Lung microvascular endothelial cell (primary cell): Measurements from ENCODE around the gene METRN. TPM values are rescaled to one million over a fixed set of nuclear protein-coding genes. Genes with fewer than 3 reads are reported as not detected.

Experiments used
- DNase-seq, 2 donors: peaks; one replicate each; pipeline versions ENCODE4 v3.0.0 to v3.0.0-alpha.2; 2010; ENCODE audit warnings: low read depth in 2 of 2
- total RNA-seq: library from RNA; depleted of rRNA; stranded (reverse); fragments of >200 nt; gene quantifications from 2 replicates; pipeline ENCODE4 v1.2.1, GENCODE V29; 2014

METRN gene
- total RNA-seq, 1 donor from 2014 or later: 13.1 TPM

GRCh38 chr16:754656-755055 lies 39.7 kb downstream of the METRN start:
- DNase-seq: no peak

GRCh38 chr16:756428-756827 lies 41.5 kb downstream of the METRN start:
- no peak for DNase-seq

GRCh38 chr16:759110-759910 lies 44.4 kb downstream of the METRN start:
- no peak for DNase-seq

DNA sequence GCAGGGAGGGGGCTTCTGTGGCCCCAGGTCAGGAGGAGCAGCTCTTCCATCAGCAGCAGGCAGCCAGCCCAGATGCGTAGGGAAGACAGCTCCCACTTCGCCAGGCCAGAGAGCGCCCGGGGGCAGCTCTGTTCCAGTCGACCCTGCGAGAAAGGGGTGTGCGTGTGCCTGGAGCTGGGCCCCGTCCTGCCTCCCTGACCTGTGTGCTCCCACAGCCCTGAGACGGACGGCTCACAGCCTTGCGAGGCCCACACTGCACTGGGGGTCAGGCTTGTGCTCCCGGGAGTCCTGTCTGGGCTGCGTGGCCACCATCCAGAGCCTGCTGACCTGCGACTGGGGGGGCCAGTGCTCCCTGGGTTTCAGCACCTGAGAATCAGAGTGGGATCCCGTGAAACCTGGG lies 45.1 kb downstream of the METRN start:
- no peak for DNase-seq

DNA sequence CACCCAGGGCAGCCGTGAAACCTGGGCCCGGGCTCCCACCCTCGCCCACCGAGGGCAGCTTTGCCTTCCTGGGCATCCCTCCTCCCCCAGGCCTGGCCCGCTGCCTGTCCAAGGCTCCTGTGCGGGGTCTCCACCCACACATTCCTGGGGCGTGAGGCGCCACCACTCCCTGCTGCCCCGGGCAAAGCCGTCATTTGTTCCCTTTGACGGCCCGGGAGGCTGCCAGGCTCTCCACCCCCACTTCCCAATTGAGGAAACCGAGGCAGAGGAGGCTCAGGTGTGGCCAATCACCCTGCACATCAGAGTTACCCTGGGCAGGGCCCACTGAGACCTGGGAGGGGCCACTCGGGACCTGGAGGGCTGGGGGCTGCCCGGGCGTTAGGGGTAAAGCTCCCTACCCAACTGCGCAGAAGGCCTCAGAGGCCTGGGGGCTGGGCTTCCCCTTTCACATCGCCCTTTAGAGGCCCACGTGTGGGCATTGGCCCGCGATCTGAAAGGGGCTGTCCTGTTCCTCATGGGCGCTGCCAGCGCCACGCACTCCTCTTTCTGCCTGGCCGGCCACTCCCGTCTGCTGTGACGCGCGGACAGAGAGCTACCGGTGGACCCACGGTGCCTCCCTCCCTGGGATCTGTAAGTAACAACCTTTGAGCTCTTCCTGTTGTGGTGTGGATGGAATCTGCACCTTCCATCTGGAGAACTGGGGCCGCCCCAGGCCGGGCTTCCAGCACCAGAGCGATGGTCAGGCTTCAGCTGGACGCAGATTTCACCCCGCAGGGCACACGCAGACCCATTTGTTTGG lies 45.8 kb downstream of the METRN start, which contains the start of gene MSLN:
MSLN (plus strand) TSS at position 190 of the 799 bp plus-strand sequence. CDS start 1,947 bp downstream, outside the sequence.
- no peak for DNase-seq

DNA sequence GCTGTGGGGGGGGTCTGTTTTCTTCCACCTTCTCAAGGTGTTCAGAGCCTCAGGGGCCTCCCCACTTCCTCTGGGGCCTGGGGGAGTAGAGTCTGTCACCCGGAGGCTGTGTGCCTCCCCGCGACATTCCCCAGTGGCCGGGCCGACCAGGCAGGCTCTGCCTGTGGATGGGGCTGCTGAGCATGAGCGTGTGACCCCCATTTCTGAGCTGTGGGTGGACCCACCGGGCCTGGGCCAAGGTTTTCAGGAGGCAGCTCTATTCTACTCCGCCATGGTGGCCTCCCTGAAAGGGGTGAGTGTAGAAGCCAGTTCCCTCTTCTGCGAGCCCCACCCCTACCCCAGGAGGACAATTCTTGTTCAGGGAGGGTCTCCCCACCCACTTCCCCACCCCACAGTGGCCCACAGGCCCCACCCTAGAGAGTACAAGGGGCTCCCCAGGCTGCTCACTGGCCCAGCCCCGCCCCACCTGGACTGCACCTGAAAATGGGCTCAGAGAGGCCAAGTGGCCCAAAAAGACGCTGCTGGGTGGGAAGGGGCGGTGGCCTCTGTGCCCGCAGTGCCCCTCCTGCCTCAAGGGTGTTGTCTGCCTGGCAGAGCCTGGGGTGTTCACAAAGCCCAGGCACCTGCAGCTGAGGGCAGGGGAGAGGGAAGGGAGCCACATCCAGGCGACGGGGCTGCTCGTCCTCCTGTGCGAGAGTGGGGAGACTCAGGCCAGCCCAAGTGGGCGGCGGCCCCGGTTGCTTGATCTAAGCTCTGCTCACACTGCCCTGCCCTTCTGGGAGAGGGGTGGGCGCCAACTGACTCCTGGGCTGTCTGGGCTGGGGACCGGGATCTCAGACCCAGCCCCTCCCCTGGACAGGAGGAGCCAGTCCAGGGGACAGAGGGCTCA lies 47.0 kb downstream of the METRN start:
- DNase-seq: no peak

- no peak for DNase-seq
Observed at GRCh38 chr16:762595-763268, 47.8 kb downstream of the METRN start.

DNA sequence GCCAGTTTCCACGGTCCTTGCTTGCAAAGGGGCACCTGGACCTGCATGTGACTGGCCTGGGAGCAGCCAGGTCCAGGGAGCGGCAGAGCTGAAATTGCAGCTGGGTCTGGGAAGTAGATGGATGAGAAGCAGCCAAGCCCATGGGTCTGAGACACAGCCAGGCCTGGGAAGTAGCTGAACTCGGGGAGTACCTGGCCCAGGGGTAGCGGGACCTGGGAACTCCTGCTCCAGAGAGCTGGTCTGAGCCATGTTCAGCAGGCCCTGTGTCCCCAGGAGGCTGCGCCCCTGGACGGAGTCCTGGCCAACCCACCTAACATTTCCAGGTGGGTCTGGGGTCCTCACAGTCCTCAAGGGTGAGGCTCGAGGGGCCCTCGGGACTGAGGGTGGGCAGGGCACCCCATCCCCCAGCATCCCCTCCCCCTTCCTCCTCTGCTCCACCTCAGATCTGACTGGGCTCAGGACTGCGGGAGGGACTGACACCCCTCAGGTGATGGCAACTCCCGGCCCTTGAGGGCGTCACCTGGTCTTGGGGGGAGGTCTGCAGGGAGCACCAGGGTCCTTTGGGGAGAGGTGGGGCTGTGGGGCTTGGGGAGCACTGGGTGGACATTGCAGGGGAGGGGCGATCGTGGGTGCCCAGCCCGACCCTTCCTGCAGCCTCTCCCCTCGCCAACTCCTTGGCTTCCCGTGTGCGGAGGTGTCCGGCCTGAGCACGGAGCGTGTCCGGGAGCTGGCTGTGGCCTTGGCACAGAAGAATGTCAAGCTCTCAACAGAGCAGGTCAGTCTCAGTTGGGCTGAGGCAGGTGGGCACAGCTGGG lies 48.7 kb downstream of the METRN start:
- DNase-seq: no peak

DNA sequence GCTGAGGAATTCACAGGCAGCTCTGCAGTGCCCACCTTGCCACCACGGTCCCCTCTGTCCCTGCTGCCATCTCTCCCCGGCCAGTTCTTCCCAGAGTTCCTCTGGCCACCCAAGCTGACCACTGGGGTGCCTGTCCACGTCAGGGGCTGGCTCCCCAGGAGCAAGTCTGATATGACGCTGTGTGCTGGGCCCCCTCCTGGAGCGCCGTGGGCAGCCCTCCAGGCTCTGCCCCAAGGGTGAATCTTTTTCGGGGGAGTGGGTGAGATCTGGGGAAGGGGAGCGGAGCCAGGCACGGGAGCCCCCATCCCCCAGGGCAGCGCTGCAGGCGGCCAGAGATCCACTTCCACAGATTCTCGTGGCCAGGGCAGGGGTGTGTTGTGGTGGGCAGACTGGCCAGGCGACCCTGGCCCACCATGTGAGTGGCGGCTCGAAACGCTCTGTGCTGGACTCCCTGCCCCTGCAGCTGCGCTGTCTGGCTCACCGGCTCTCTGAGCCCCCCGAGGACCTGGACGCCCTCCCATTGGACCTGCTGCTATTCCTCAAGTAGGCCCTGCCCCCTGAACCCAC lies 49.3 kb downstream of the METRN start:
- DNase-seq: no peak

- DNase-seq: no peak
Observed at GRCh38 chr16:764848-765487, 50.0 kb downstream of the METRN start.

DNA sequence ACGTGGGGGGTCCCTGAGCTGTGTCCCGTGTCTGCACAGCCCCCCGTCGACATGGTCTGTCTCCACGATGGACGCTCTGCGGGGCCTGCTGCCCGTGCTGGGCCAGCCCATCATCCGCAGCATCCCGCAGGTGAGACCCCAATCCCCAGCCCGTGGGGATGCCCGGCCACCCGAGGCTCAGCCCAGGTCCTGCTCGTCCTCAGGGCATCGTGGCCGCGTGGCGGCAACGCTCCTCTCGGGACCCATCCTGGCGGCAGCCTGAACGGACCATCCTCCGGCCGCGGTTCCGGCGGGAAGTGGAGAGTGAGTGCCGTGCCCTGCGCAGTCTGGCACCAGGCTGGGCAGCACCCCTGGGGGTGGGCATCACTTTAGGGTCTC lies 50.6 kb downstream of the METRN start:
- no peak for DNase-seq

- DNase-seq: no peak
Observed at GRCh38 chr16:766008-766819, 51.3 kb downstream of the METRN start.

GRCh38 chr16:766820-767640 lies 52.1 kb downstream of the METRN start:
- no peak for DNase-seq

- no peak for DNase-seq
Observed at GRCh38 chr16:767743-768235, 52.9 kb downstream of the METRN start.

GRCh38 chr16:768428-768827 lies 53.5 kb downstream of the METRN start:
- no peak for DNase-seq
